GM12891 (cell line): ENCODE results near the gene PHF20.

Source experiments
- PAX5 ChIP-seq: IDR thresholded peaks from 2 replicates; pipeline ENCODE4 v1.6.1; 2011; ENCODE audit warnings: low read length, moderate library complexity, mild to moderate bottlenecking; ENCODE audit not compliant: insufficient read depth, severe bottlenecking
- POLR2A ChIP-seq: IDR thresholded peaks from 2 replicates; pipeline ENCODE4 v1.6.1; 2011; ENCODE audit warnings: low read depth, low read length, control low read depth
- POLR2AphosphoS5 ChIP-seq: IDR thresholded peaks from 2 replicates; pipeline ENCODE4 v1.6.1; 2011; ENCODE audit warnings: low read depth, low read length, control low read depth
- POU2F2 ChIP-seq: IDR thresholded peaks from 2 replicates; pipeline ENCODE4 v1.6.1; 2011; ENCODE audit warnings: low read depth, mild to moderate bottlenecking, control low read depth, low read length, moderate library complexity
- SPI1 ChIP-seq: IDR thresholded peaks from 2 replicates; pipeline ENCODE4 v1.6.1; 2011; ENCODE audit warnings: low read depth, low read length, control low read depth
- TAF1 ChIP-seq: IDR thresholded peaks from 2 replicates; pipeline ENCODE4 v1.6.1; 2011; ENCODE audit warnings: low read depth, low read length, control low read depth

DNA sequence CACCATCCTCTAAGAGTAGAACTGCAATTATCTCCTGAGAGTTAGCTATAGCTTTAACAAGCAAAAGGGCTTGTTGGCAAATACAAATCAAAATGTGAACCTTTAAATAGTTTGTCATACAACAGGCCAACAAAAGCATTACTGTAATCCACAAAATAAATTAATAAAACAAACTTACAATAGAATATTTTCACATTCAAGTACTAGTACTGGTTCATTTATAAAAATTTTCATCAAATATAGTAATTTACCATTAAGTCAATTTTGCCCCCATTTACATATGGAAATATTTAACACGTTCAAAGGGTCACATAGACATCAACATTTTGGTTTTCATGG lies 39.2 kb upstream of the PHF20 start:
- TF ChIP-seq TAF1 (no peak), POLR2A (no peak), SPI1 (no peak), POLR2AphosphoS5 (no peak), PAX5 (no peak), POU2F2 (no peak)
